AG09319 (cell line): ENCODE measurements around the gene ZNF24.

Source experiments
- DNase-seq: peaks from one replicate; pipeline ENCODE4 v3.0.0-alpha.2; 2010; ENCODE audit warnings: low read depth; ENCODE audit errors: extremely low read depth
- CTCF ChIP-seq: IDR thresholded peaks from 2 replicates; pipeline ENCODE4 v1.5.1; 2011; ENCODE audit warnings: low read depth, mild to moderate bottlenecking, inconsistent platforms, low read length, moderate library complexity

The ZNF24 gene

GRCh38 chr18:35322486-35323458, 21.4 kb downstream of the ZNF24 start:
- TF ChIP-seq CTCF = no peak
- DNase-seq = no peak

- DNase-seq = no peak
- no peak for TF ChIP-seq CTCF
These were observed 32.7 kb downstream of the ZNF24 start for GRCh38 chr18:35311496-35311895.

- no peak for TF ChIP-seq CTCF
- no peak for DNase-seq
These were observed 37.5 kb downstream of the ZNF24 start for GRCh38 chr18:35306588-35307250.

- no peak for TF ChIP-seq CTCF
- DNase-seq = no peak
These were observed 40.6 kb downstream of the ZNF24 start for GRCh38 chr18:35303610-35304009.

- no peak for TF ChIP-seq CTCF
- DNase-seq = no peak
These were observed 48.2 kb downstream of the ZNF24 start for GRCh38 chr18:35296060-35296459.

GRCh38 chr18:35291166-35291565, 53.1 kb downstream of the ZNF24 start:
- no peak for TF ChIP-seq CTCF
- DNase-seq = no peak
